GM19452 (cell line): Measurements from ENCODE around the gene ACOD1.
"Not testable (repeated sequence)": the region's sequence is repeated elsewhere in the genome, so short reads cannot be mapped to it uniquely, and the experiment has no call there.

ENCODE experiments used
- ATAC-seq: cut with Tn5 transposase; IDR thresholded peaks from one replicate; pipeline ENCODE4 v1.9.1; 2021; ENCODE audit not compliant: unreplicated experiment

Gene ACOD1

DNA sequence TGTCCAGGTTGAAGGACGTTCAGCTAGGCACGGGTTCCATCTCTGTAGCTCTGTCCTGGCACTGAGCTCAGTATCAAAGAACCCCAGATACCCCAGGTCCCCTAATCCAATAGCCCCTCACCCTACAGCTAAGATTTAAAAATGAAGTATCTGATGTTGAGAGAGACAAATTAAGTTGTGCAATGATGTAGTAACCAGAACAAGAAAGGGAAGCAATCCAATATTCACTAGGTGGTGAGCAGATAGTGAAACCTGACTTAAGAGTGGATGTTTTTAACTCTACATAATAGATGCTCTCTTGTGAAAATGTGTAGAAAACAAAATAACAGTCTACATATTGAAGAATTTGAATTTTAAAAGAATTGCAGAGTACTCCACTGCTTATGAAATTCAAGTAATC is 1.8 kb downstream of the ACOD1 start:
- ATAC-seq, result no peak

DNA sequence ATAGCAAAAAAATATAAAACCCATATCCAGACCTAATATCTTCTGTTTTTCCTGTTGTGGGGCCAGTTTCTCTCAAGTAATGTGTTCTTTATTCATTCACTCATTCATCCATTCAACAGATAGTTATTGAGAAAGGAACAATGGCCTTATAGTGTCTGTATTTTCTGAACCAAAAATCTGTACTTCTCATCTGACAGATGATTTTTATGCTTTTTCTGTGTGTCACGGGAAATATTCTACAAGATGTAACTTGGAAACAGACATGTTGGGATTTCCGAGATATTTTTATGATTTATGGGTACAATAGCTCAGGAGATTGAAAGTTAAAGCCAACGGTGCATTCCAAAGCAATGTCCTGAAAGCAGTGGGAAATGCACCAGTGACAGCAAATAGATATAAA is 5.7 kb downstream of the ACOD1 start:
- no peak for ATAC-seq

DNA sequence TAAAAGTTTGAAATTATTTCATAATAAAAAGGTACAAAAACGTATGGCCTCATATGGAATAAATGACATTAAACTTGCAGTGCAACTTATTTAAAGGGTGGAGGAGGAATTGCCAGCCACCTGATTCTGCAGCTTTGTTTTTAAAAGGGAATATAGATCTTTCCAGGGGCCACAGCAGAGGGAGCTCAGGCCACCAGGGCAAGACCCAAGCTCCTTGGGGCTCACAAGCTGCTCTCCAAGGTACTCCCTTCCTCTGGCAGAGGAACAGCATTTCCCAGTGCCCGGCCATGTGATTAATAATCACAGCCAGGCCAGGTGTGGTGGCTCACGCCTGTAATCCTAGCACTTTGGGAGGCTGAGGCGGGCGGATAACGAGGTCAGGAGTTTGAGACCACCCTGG is 6.2 kb downstream of the ACOD1 start:
- ATAC-seq, result no peak

DNA sequence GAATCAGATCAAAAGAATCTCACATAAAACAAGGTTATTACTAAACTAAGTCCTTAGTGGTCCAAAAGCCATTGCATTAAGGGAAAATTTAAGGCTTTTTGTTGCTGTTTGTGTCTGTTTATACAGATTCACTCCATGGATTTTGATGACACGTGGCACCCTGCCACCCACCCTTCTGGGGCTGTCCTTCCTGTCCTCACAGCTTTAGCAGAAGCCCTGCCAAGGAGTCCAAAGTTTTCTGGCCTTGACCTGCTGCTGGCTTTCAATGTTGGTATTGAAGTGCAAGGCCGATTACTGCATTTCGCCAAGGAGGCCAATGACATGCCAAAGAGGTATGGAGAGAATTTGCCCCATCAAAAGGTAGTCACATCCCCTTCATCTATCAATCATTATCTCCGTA is 6.9 kb downstream of the ACOD1 start:
- ATAC-seq, result no peak

DNA sequence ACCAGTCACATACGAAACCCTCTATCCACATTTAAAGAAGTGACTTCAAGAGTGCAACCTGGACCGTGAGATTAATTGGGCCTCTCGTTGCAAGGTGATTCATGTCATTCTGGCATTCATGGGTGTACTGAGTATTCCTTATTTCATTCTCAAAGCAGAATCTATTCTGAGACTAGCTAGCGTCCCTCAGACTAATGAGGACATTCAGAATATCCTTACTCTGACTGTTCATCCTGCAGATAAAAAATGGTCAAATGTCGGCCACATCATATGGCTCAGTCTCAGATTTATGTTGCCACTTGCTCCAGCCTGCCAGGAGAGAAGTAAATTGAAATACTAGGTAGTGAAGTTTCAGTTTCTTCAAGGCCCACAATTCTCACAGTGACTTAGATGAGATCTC is 7.3 kb downstream of the ACOD1 start:
- no peak for ATAC-seq

DNA sequence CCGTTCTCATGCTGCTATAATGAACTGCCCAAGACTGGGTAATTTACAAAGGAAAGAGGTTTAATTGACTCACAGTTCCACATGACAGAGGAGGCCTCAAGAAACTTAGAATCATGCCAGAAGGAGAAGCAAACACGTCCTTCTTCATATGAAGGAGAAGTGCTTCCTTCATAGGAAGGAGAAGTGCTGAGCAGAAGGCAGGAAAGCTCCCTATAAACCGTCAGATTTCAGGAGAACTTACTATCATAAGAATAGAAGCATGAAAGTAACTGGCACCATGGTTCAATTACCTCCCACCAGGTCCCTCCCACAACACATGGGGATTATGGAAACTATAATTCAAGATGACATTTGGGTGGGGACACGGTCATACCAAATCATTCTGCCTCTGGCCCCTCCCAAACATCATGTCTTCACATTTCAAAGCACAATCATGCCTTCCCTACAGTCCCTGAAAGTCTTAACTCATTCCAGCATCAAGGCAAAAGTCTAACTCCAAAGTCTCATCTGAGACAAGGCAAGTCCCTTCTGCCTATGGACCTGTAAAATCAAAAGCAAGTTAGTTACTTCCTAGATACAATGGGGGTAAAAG is 10.6 kb downstream of the ACOD1 start:
- ATAC-seq, result no peak

DNA sequence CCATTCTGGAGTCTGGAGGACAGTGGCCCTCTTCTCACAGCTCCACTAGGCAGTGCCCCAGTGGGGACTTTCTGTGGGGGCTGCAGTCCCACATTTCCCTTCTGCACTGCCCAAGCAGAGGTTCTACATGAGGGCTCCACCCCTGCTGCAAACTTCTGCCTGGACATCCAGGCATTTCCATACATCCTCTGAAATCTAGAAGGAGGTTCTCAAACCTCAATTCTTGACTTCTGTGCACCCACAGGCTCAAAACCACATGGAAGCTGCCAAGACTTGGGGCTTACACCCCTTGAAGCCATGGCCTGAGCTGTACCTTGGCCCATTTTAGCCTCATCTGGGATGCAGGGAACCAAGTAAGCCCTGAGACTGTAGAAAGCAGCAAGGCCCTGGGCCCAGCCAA is 11.4 kb downstream of the ACOD1 start:
- ATAC-seq, result not testable (repeated sequence)

DNA sequence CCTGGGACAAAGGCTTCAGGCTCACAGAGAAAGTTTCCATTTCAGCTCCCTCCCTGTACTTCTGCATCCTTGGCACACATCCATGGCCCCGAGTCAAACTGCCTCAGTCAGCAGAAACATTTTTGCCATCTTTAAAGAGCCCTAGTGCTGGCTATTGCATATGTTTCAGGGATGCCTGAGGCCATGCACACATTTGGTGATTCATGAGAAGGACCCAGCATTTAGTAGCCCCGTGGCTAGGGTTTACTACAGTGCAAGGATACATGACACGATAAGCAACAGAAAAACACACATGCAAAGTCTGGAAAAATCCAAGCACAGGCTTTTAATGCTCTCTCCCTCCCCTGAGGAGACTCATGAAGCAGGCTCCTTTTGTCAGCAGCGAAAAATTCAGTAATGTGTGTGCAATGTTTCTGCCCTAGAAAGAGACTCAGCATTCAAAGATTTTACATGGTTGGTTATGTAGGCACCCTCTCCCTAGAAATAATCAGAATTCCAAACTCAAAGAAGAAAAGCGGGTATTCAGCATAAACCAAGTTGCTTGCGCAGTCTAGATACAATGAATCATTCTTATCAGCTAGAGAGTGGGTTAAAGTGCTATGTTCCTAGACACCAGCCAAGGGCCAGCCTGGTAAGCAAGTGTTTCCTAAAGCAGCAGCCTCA is 17.6 kb downstream of the ACOD1 start:
- no peak for ATAC-seq

DNA sequence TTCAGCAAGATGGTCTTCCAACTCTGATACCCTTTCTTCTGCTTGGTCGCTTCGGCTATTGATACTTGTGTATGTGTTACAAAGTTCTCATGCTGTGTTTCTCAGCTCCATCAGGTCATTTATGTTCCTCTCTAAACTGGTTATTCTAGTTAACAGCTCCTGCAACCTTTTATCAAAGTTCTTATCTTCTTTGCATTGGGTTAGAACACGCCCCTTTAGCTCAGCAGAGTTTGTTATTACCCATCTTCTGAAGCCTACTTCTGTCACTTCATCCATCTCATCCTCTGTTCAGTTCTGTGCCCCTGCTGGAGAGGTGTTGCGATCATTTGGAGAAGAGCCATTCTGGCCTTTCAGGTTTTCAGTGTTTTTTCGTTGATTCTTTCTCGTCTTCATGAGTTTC is 18.7 kb downstream of the ACOD1 start:
- no peak for ATAC-seq

DNA sequence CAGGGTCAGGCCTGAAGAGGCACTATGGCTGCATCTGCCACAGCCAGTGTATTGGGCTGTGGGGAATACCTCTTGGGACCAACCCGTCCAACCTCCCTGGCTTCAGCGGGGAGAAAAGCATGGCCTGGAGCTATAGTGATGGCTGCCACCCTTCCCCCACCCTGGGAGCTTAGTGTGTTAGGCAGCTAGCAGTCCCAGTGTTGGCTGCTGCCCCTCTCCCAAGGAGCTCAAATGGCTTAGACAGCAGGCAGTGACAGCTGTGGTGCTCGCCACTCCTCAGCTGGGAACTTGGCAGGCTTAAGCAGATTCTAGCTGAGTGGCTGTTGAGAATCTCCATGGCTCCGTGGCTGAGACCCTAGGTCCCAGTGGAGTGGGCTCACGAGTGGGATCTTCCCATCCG is 19.7 kb downstream of the ACOD1 start:
- ATAC-seq, result no peak

DNA sequence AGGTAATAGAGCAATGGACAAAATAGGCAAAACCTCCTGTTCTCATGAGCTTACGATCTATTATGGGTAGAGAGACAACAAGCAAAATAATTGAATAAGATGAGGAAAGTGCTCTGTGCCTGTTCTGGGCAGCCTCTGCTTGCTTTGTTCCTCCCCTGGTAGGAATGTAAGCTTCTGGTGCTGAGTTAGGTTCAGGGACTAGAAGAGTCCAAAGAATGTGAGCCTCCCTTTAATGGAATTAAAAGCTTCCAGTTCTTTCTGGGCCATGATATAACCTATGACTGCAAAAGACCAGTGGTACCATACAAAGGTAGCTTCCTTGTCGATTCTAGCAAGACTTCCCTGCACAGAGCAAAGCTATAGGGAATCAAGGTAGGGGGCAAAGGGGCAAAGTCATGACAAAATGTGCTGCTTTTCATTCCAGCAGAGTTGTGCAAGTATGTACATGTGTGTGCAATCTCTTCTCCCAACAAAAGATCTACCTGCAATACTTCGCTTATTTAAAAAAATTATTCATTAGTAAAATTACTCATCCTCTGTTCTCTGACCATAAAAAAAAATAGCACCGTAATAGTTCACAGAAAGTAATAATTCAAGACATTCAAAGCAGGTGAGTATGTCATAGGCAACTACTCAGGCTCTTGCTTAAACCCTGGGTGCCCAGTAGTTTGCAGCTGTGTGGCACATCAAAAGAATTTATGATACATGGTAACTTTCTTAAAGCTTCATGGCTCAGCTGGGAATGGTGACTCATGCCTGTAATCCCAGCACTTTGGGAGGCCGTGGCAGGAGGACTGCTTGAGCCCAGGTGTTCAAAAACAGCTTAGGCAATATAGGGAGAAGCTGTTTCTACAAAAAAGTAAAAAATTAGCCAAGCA is 21.4 kb downstream of the ACOD1 start:
- no peak for ATAC-seq

DNA sequence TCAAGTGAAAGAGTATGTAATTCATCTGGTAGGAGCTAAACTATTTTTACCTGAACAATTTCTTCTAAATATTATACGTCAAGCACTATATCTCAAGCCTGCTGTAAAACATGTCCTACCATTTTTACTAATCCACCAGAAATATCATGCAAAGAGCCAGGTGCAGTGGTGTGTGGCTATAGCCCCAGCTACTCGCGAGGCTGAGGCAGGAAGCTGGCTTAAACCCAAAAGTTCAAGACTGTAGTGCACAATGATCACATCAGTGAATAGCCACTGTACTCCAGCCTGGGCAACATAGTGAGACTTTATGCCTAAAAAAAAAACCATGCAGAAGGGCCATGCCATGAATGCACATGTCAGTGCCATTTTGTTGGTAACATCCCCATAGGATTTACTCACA is 22.9 kb downstream of the ACOD1 start:
- no peak for ATAC-seq

DNA sequence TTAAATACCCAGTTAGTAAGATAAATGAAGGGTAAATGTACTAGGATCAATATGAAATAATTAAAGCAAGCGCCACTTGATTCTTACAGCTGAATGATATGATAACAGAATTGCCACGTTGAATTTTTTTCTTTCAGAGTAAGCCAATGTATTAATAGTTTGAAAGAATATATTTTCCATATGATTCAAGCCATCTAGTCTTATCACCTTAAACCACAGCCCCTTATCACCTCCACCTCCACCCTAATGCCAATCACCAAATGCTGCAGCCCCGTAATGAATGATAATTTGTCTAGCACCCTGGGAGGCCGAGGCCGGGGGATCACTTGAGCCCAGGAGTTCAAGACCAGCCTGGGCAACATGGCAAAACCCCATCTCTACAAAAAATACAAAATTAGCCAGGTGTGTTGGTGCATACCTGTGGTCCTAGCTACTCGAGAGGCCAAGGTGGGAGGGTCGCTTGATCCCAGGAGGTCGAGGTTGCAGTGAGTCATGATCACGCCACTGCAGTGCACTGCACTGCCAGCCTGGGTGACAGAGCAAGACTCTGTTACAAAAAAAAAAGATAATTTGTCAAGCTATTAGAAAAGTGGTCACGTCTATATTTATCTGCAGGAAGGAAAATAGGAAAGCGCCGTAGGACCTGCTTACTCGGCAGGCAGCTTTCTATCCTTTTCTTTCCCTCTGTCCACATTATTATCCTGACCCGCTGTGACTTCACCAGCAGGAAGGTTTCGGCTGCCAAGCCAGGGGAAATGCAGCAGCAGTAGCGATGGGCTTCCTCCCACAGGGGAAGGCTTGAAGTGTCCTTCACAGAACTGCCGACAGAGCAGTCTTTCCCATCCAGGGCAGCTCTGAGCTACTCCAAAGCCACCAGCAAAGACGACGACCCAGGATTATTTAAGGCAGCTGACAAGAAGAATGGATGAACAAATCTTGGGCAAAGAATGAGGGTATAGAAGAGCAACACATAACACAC is 23.8 kb downstream of the ACOD1 start:
- ATAC-seq, result no peak

DNA sequence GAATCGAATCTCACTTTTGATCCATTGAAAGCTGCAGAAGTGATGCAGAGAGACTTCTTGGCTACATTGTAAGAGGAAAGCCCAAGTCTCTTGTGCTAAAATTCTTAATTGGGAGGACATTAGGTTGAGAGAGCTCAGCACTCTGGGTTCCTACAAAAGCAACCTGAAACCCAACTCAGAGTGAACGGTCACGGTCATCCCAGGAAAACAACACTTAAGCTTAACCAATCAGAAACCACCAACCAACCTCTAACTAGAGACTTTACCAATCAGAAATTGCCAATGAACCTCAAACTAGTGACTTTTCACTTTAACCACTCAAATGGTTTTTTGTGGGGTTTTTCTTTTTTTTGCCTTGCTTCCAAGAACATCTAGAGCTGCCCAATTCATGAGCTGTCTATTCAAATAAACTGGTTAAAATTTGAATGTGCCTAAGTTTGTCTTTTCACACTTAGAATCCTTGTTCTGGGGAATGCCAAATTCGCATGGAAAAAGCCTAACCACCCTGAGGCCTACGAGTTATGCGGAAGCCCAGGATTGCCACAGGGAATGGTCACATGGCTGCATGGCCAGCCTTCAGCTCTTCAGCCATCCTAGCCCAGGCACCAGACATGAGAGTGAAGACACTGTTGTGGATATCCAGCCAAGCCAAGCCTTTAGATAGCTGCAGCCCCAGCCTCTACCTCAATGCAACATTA is 25.8 kb downstream of the ACOD1 start:
- no peak for ATAC-seq

DNA sequence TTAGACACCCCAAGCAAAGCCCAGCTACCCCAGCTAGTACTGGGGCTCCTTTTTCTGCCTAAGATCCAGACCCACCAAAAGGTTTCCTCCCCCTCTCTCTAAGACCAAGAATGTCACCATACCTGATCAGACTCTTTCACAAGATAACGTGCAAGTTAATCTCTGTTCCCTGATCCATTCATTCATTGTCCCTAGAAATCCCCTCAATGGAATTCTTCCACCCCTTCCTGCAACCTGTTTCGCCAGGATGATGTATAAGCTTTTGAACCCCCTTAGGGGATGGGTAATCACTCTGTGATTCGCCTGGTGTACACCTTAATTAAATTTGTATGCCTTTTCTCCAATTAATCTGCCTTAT is 26.3 kb downstream of the ACOD1 start:
- no peak for ATAC-seq

DNA sequence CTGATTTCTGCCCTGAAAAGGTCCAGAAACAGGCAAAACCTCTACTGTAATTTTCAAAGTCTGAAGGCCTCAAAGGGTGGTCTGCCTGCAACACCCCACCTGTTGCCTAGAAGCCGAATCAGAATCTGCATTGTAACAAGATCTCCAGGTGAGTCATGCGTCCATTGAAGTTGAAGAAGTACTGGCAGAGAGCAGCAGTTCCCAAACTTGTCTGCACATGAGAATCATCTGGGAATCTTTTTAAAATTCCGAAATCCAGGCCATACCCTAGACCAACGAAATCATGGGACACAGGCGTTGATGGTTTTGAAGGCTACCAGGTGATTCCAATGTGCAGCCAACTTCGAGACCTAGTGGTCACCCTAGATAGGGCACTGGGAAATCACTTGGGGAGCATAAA is 27.6 kb downstream of the ACOD1 start:
- ATAC-seq, result no peak

DNA sequence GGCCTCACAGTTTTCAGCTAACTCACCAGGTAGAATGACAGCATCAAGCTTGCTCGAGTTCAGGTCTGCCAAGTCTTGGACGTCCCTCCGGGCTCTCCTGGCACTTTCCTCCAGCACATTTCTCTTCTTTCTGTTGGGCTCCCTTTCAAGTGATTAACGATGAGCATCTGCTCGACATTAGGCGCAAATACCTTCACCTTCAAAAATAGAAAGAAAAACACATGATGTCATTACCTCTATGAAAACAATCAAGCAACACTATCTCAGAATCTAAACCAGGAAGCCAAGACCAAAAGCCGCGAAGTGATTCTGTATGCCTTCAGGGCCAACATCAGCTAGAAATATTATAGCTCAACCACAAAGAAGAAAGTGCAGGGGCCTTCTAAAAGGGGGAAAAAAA is 28.2 kb downstream of the ACOD1 start:
- ATAC-seq, result no peak

DNA sequence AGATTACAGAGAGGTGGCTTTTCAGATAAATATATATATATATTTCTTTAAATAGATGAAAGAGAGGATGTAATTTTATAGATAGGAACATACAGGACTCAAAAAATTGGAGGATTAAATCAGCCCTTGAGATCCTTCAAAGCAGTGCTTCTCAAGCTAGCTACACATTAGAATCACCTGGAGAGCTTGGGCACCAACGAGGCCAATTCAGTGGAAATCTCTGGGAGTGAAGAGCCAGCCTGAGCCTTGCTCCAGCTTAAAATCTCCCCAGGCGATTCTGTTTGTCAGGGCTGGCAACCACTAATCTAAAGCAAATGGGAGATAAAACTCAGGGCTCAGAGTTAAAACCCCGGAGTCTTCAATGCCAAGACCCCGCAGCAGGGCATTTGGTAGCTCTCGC is 28.6 kb downstream of the ACOD1 start:
- ATAC-seq, result no peak

DNA sequence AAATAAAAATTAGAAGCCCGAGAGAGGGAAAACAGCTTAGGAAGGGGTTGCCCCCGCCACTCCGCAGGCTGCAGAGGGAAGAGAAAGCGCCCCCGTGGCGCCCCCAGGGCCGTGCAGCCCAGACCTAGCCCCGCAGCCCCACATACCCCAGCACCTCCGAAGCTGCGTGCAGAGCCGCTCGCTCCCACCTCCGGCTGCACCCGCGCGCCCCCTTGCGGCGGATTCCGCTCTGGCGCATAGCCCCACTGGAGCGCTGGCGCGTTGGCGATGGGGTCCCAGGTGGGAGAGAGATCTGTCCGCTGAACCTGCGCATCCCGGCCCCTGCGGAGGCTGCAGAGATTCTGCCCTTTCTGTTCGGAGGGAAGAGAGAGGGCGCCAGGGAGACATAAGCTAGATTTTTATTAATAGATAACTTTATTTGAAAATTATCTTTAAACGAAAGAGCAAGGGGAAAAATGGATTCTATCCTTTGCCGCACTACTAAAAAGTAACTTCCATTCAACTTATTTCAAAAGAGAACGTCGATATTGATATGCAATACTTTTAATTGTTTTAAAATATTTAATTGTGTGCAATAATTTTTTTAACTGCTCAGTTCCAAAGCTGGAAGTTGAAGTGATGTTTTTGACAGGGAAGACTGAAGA is 31.9 kb downstream of the ACOD1 start:
- peak; percentile 99 for ATAC-seq

DNA sequence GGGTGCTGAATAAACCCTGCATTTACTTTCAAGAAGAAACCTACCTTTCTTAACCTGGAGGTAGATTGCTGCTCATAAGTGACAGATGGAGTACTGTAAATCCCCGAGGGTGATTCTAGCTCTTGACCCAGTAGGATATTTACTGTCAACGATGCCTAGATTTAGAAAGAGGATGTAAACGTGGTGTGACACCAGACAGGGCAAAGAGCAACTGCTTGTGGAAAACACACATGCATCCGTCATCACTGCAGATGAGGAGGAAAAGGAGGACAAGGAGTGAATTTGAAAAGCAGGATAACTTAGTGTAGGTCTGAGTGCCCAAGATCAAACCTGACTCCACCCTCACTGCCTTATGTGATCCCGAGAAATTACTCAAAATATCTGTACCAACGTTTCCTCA is 33.8 kb downstream of the ACOD1 start:
- ATAC-seq, result no peak
